Measurements from ENCODE around the gene CCNG1.
"Not testable (repeated sequence)": the region's sequence is repeated elsewhere in the genome, so short reads cannot be mapped to it uniquely, and the experiment has no call there.

Gene CCNG1, protein sequence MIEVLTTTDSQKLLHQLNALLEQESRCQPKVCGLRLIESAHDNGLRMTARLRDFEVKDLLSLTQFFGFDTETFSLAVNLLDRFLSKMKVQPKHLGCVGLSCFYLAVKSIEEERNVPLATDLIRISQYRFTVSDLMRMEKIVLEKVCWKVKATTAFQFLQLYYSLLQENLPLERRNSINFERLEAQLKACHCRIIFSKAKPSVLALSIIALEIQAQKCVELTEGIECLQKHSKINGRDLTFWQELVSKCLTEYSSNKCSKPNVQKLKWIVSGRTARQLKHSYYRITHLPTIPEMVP

DNA sequence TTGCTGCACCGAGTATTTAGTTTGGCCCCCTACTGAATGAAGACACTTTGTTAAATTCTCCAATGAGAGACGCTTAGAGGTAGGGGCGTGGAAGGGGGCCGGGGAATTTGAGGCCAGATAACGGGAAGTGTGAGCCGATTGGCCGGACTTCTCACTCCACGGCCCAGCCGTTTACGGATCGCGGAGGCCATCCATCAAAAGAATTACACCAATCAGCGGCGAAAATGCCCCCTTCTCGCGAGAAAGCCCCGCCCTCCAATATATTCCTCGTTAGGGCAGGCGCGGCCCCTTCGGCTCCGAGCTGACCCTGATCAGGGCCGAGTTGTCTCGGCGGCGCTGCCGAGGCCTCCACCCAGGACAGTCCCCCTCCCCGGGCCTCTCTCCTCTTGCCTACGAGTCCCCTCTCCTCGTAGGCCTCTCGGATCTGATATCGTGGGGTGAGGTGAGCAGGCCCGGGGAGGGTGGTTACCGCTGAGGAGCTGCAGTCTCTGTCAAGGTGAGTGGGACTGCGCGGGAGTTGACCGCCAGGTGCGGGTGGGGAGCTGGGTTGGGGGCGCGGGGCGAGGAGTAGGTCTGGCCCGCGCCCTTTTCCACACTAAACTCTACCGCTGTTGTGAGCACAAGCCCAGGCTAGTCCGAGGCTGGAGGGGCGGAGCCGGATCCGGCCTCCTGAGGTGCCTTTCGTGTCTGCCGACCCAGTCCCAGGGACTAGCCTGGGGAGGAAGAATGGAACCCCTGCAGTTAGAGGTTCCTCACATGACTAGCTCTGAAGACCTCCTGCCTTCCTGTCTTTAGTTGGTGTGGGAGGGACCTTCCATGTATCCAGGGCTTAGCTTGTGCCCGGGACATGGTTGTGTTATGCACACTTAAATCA lies at the start of gene CCNG1:
Gene CCNG1, plus strand, starts transcription at position 287 of the 874 bp plus-strand sequence. CDS start 1,662 bp downstream, outside the sequence.
- DNase-seq: peak; percentile 93

DNA sequence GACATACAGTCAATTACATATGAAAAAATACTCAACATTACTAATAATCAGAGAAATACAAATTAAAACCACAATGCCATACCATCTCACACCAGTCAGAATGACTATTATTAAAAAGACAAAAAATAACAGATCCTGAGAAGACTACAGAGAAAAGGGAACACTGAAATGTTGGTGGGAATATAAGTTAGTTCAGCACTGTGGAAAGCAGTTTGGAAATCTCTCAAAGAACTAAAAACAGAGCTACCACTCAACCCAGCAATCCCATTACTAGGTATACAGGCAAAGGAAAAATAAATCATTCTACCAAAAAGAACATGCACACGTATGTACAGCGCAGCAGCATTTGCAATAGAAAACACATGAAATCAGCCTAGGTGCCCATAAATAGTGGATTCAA lies 41.6 kb upstream of the CCNG1 start:
- no peak for DNase-seq

DNA sequence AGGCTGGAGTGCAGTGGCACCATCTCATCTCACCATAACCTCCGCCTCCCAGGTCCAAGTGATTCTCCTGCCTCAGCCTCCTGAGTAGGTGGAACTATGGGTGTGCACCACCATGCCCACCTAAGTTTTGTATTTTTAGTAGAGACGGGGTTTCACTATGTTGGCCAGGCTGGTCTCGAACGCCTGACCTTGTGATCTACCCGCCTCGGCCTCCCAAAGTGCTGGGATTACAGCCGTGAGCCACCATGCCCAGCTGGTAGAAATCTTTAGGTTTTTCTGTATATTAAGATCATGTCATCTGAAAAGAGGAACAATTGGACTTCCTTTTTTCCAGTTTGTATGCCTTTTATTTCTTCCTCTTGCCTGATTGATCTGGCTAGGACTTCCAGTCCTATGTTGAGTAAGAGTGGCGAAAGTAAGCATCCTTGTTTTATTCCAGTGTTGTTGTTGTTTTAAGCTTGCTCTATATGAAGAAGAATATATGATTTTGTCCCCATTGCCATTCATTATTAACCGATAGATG lies 40.5 kb upstream of the CCNG1 start:
- not testable (repeated sequence) for DNase-seq

DNA sequence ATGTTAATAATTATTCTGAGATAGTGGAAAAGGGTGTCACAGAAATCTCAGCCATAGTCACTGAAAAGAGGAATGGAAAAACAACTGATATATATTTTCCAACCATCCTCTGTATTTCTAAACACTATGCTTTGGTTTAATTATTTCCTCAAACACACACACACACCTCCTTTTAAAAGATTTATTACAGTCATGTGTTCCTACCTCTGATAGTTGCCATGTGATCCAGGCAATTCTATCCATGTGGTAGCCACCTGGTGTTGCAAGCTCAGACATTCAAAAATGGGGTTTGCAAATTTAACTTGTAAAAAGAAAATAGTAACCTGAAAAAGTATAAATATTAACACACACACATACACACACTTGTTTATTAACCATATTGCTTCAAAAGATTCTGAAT lies 40.0 kb upstream of the CCNG1 start:
- DNase-seq: no peak

DNA sequence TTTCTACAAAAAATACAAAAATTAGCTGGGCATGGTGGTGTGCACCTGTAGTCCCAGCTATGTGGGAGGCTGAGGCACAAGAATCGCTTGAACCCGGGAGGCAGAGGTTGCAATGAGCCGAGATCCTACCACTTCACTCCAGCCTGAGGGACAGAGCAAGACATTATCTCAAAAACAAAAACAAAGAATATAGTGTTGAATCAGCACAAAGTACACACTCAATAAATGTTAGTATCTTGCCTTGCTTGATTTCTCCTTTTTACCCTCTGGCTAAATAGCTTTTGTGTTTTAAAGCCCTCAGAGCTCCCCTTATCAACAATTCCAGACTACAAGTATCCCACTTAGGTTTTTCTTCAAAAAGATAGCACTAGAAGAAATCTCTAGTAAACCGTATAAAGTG lies 37.5 kb upstream of the CCNG1 start:
- DNase-seq: no peak

DNA sequence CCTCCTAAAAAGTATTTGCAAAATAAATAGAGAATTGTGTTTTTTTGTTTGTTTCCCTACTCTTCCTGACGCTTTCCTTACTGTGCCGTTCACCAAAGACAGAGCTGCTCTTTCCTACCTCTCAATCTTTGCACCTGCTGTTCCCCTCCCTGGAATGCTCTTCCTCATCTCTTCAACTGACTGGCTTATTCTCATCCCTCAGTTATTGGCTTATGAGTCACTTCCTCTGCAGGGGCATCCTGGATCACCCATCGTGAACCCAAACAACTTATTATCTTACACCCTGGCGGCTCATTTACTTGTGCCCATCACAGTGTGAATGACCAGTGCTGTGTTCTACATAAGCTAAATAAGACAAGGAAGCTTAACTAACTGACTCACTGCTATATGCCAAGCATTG lies 36.1 kb upstream of the CCNG1 start:
- no peak for DNase-seq

DNA sequence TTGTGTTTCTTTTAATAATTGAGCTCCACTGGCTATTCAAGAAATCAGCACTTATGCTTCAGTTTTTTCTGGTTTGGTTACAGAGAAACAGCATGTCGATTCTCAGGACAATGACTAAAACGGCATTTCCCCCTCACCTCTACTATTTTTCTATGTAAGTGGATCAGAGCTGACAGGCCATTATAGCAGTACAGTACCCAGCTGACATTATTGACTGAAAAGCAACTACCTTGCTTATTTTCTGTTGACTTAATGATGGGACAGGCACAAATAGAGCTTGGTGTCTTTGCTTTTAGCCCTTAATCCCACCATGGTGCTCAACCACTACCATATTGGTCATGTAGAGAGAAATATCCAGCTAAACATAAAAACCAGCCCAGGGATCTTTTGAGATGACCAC lies 35.4 kb upstream of the CCNG1 start:
- no peak for DNase-seq

DNA sequence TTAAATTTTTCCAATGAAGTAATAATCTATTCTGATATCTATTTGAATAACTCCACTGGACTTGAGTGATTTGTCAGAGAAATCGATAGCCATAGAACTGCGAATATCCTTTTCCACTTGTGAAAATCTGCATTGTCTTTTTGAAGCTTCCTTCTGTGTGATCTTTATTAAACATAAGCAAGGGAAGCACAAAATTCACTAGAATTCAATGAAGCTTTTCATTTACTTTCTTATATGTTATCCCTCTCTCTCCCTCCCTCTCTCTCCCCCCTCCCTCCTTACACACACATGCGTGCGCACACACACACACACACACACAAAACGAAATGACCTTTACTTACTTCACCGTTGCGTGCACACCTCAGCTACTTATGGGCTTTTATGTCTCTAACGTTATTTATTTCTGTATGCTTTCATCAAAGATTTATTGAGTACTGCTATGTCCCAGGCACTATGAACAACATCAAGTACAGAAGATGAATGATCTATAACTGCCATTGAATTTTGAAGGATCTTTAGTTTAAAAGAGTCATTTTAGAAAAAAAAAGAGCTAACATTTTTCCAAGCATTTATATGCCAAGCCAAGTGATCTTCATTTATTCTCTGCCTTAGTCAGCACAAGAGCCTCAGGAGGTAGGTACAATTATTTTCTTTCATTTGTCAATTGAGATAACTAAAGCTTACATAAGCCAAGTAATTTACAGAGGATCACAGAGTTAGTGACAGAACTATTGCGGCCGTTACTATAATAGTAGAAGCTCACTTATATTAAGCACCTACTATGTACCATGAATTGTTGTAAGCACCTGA lies 32.8 kb upstream of the CCNG1 start:
- no peak for DNase-seq

DNA sequence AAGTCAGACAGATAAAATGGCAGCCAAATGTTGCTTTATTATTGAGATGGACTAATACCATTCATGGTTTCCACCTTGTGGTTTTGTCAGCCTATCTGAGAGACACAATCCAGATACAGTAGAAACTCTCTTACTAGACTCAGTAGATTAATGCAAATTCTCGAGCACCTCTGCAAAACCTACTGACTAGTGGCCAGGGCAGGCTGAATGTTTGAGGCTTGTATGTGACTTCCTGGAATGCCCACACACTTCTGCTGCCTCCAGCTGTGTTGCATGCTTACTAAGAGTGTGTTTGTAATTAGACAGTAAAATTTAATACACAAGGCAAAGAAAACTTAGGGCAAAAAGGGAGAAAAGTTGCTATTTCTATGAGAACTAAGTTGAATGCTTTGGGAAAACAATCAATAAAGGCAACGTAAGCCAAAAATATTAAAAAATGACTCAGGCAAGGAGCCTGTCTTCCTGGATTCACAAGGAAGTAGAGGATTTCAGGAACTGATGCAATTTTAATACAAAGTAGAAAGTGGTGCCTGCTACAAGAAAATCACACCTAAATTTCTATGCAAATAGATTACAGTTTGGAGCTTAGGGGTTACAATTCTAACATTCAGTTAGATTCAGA lies 30.2 kb upstream of the CCNG1 start:
- no peak for DNase-seq

DNA sequence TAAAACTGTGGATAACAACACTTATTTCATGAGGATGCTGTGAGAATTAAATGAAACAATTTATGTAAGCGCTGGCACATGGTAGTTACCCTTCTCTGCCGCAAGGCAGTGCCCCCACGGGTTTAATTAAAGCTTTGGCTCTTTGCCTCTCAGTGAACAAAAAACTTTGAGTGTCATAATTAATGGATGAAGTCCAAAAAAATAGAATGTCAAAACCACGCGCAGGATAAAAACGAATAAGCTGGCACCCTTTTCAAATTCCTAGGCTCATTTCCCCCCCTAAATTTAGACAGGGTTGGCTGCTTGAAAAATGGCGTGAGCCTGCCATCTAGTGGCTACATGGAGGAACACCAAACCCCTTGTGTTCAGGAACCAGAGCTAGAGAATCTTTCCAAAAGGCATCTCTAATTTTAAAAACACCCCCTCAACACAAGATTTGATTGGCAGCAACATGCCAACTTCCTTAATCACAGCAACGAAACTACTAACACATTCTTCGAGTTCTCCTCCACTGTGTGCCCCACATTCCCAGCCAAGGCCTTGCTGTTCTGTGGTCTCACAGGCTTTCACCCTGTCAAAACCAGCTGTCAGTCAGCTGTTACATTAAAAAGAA lies 29.0 kb upstream of the CCNG1 start:
- no peak for DNase-seq

DNA sequence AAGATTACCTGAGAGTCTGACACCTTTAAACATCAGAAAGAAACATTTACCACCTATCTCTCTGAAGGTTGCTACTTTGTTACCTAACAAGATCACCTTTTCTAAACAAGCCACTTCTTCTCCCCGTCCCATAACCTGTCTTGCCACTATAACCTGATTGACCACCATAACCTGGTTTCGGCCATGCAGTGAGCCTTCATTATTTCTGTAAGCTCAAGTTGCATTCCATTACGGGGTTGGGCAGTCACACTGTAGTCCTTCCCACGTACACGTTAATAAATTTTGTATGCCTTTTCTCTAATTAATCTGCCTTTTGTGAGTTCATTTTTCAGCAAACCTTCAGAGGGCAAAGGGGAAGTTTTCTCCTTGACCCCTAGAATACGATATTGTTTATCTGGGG lies 28.0 kb upstream of the CCNG1 start:
- no peak for DNase-seq

DNA sequence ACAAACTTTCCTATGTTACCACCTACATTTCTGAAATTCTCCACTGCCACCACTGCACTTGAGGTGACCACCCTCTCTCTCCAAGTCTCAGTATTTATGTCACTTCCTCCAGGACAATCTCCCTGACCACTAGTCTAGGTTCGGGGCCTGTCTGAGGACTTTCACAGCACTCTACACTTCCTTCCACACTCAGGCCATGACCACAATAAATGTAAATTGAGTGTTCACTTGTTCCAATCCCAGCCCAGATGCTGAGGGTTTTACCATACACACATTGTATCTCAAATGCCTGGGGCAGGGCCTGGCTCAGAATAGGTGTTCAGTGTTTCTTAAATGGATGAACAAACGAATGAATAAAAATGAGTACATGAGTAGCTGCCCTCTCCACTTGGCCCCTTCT lies 26.9 kb upstream of the CCNG1 start:
- no peak for DNase-seq

DNA sequence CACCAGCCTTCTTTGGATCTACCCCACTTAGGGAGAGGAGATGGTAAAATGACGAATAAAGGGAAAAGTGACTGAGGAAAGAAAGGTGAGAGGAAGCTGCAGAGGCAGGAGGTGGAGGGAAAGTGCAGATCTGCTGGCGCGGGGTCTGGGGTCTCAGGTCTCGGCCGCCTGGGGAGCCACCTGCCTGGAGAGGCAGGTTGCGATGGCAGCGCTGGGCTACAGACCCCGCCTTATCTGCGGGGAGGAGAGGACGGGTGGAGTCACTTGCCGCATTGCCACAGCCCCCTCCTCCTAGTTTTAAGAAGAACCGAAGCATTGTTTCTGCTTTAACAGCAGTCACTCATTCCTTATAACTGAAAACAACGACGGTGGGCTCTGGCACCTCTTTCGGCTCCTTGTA lies 21.7 kb upstream of the CCNG1 start:
- DNase-seq: not testable (repeated sequence)

DNA sequence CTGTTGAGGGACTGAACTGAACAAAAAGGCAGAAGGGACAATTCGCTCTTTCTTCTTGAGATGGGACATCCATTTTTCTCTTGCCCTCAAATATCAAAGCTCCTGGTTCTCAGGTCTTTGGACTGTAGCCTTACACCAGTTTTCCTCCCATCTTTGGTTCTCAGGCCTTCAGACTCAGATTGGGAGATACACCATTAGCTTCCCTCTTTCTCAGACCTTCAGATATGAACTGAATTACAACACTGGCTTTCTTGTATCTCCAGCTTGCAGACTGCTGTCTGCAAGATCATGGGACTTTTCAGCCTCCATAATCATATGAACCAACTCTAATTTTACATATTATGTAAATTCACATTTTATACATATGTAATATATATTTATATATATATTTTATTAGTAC lies 12.6 kb upstream of the CCNG1 start:
- DNase-seq: no peak

DNA sequence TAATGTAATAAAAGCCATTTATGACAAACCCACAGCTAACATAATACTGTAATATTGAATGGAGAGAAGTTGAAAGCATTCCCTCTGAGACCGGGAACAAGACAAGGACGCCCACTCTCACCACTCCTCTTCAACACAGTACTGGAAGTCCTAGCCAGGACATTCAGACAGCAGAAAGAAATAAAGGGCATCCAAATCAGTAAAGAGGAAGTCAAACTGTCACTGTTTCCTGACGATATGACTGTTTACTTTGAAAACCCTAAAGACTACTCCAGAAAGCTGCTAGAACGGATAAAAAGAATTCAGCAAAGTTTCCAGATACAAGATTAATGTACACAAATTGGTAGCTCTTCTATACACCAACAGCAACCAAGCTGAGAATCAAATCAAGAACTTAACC lies 11.3 kb upstream of the CCNG1 start:
- DNase-seq: not testable (repeated sequence)

DNA sequence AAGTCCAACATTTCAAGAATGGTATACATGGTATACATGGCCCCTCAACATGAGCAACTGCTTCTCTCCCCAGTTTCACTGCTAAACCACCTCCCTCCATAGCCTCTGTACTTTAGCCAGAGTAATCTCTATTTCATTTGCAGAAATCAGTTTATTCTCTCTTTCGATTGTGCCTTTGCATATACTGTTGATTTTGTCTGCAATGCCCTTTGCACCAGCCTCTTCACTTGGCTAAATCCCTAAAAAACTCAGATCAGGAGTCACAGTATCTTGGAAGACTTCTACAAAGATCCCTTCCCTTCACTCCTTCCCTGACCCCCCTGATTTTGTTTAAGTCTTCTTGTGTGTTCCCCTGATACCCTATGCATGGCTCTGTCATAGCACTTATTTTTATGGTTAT lies 4.9 kb upstream of the CCNG1 start:
- DNase-seq: no peak

DNA sequence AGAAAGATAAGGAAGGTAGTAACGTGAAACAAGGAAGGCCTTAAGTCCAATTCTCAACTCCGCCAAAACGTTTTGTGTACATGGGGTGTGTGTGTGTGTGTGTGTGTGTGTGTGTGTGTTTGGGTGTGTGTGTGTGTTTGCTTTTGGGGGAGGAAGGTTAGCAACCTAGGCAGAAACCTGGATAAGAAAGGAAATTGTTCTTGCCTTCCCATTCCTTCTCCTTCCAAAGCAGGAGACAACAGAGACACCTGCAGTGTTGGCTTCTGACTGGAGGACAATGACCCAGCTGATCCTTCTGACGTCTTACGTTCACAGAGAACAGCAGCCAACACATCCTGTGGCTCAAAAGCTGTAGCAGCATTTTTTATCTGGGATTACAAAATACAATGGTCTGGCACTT lies 4.1 kb upstream of the CCNG1 start:
- DNase-seq: no peak

DNA sequence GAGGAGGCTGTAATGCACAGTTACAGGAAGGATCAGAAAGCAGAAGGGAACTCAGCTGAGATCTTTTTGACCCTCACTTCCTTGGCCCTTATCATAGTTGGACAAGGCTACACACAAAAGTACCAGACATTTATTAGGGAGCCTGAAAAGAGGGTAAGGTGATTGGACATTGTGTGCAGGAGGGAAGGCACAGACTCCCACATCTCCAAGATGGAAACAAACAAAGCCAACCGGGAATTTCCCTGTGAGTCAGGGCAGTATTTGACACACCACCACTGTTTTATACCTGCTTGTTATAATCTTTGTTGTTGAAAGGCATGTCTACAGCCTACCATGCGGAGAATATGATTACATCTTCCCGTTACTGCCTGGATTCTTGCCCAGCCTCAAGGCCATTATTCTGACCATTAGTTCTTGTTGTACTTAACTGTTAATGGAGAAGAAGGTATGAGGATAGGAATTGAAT lies 3.0 kb upstream of the CCNG1 start:
- no peak for DNase-seq

DNA sequence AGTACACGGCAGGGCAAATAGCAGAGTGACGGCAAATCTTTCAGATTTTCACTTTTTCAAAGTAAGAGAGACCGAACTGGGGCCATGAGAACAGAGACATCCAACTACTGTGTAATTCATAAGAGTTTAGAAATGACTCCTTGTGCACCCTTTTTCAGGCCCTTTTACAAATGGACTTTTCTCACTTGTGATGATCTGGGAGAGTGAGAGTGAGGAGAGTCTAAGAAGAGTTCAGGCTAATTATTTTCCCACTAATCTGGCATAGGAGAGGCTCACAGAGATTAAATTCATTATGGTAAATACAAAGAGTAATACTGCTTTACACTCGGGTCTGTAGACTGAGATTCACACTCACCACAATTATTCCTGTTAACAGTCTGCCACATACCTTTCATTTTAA lies 880 bp upstream of the CCNG1 start:
- DNase-seq: no peak

DNA sequence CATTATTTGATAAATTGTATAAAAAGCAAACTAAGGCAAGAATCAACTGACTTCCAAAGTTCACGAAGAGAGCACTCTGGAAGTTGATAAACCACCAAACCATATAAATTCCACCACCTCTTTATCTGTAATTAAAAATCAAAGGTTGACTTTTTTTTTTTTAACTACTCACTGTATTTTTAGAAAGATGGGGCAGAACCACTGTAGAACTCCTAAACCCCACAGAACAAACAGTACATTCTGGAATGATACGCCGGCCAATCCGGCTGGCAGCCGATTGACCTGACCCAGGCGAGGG lies 435 bp upstream of the CCNG1 start:
- no peak for DNase-seq

DNA sequence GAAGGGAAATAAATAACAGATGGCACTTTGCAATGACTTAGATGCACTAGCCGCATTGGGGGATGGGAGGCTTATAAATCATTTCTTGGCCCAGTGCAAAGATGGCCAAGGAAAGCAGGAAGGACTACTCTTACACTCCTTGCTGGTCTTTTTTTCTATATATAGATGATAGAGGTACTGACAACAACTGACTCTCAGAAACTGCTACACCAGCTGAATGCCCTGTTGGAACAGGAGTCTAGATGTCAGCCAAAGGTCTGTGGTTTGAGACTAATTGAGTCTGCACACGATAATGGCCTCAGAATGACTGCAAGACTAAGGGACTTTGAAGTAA lies 1.7 kb downstream of the CCNG1 start:
- no peak for DNase-seq

DNA sequence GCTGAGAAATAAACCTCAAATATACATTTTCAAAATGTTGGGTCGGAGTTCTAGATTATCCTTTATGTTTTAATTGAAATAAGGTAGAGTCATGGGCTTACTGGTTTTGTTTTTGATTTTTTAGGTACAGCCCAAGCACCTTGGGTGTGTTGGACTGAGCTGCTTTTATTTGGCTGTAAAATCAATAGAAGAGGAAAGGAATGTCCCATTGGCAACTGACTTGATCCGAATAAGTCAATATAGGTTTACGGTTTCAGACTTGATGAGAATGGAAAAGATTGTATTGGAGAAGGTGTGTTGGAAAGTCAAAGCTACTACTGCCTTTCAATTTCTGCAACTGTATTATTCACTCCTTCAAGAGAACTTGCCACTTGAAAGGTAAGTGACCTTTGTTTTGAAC lies 3.6 kb downstream of the CCNG1 start:
- no peak for DNase-seq

DNA sequence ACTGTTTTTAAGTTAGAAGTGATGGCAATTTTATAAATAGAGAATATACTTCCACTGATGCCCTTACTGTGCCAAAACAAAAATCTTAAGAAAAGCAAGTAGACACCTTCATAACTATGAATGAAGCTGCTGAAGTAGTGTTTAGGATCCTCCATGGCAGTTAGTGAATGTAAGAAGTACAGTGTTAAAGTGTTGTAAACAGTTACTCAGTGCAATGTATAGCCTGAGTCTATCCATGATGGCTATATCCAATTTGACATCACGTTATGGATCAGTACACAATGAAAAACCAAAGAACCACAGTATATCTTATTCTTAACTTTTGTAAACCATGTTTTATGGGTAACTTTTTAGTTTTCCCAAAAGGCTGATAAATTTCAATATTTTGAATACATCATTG lies 7.1 kb downstream of the CCNG1 start:
- no peak for DNase-seq
